H1 (cell line): Measurements from ENCODE around the gene CSTF2T.

Source experiments
- BRCA1 ChIP-seq: IDR thresholded peaks from 2 replicates; pipeline ENCODE4 v1.6.1; 2012; ENCODE audit warnings: low read depth, low read length, improper control_type of control experiment
- TF ChIP-seq, protein P1 (sequence below), 3 experiments: IDR thresholded peaks; 1 replicate in 2 of 3; 2 replicates in 1 of 3; pipeline versions ENCODE4 v1.5.1 to v1.6.1; 2011; ENCODE audit warnings: low read length in 3 of 3, mild to moderate bottlenecking in 3 of 3, inconsistent platforms in 2 of 3, low read depth in 1 of 3, moderate library complexity in 1 of 3; ENCODE audit not compliant: insufficient read depth in 1 of 3; ENCODE audit errors: control extremely low read depth in 1 of 3

DNA sequence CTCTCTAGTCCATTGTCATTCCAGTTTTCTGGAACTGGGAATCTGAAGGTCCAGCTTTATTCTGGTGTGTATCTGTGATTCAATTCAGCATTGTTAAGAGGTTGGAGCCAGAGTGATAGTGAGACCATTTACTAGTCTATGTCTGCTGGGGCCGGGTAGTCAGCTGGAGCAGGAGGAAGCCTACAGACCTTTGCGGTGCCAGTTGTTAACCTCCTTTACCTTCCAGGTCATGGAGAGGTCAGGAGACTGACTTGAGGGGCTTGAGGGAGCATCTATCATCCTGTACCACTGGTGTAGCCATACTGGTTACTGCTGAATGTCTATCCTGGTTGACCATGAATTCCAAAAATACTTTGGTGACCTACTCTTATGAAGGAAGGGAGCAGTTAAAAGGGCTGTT lies 9.2 kb upstream of the CSTF2T start:
- TF ChIP-seq BRCA1: no peak
- TF ChIP-seq, protein P1, sequence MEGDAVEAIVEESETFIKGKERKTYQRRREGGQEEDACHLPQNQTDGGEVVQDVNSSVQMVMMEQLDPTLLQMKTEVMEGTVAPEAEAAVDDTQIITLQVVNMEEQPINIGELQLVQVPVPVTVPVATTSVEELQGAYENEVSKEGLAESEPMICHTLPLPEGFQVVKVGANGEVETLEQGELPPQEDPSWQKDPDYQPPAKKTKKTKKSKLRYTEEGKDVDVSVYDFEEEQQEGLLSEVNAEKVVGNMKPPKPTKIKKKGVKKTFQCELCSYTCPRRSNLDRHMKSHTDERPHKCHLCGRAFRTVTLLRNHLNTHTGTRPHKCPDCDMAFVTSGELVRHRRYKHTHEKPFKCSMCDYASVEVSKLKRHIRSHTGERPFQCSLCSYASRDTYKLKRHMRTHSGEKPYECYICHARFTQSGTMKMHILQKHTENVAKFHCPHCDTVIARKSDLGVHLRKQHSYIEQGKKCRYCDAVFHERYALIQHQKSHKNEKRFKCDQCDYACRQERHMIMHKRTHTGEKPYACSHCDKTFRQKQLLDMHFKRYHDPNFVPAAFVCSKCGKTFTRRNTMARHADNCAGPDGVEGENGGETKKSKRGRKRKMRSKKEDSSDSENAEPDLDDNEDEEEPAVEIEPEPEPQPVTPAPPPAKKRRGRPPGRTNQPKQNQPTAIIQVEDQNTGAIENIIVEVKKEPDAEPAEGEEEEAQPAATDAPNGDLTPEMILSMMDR (IDR thresholded peaks at IDR 0.05; ENCODE audit: control extremely low read depth in 1 of 3, insufficient read depth in 1 of 3, low read depth in 1 of 3, low read length in 3 of 3): no peak
